VCaP (cell line): ENCODE measurements around the gene TRAPPC10.

Experiments used
- H3K27ac ChIP-seq: fragments of 450-650 bp; 2 replicates; pipeline ENCODE4 v1.5.1; 2017
- CTCF ChIP-seq: fragments of 450-650 bp; conservative IDR thresholded peaks from 2 replicates; pipeline ENCODE4 v1.5.1; 2017; ENCODE audit warnings: mild to moderate bottlenecking, moderate library complexity

TRAPPC10 gene

GRCh38 chr21:43997766-43998742, 14.1 kb upstream of the TRAPPC10 start:
- no peak for TF ChIP-seq CTCF

GRCh38 chr21:44000360-44000759, 11.7 kb upstream of the TRAPPC10 start:
- TF ChIP-seq CTCF: no peak
- H3K27ac ChIP-seq: no peak overlapping the region

More at GRCh38 chr21:43997766-43998742, 14.1 kb upstream of the TRAPPC10 start:
- H3K27ac ChIP-seq: no peak overlapping the region

- no peak for TF ChIP-seq CTCF
- no peak overlapping the region for H3K27ac ChIP-seq
Observed at GRCh38 chr21:44002511-44002910, 9.6 kb upstream of the TRAPPC10 start.

- no peak for TF ChIP-seq CTCF
- no peak overlapping the region for H3K27ac ChIP-seq
Observed at GRCh38 chr21:44003307-44003966, 8.7 kb upstream of the TRAPPC10 start.

- TF ChIP-seq CTCF: no peak
- H3K27ac ChIP-seq: no peak overlapping the region
Observed at GRCh38 chr21:44005071-44005470, 7.0 kb upstream of the TRAPPC10 start.

GRCh38 chr21:44005593-44005992, 6.5 kb upstream of the TRAPPC10 start:
- no peak for TF ChIP-seq CTCF
- no peak overlapping the region for H3K27ac ChIP-seq

- no peak overlapping the region for H3K27ac ChIP-seq
- TF ChIP-seq CTCF: no peak
Observed at GRCh38 chr21:44006017-44006619, 6.0 kb upstream of the TRAPPC10 start.
